HepG2 (cell line): Measurements from ENCODE around the gene FNDC3B. TPM values are rescaled to one million over a fixed set of nuclear protein-coding genes. Genes with fewer than 3 reads are reported as not detected.

Source experiments
- ASH2L ChIP-seq: fragments of 300-600, 200-600 bp; sonication (generic); IDR thresholded peaks from 2 replicates; pipeline ENCODE4 v1.7.0; 2017; ENCODE audit warnings: low read depth, mild to moderate bottlenecking, moderate library complexity, mixed read lengths, low read length; ENCODE audit not compliant: insufficient read length
- BORCS8-MEF2B ChIP-seq: sonication (generic); formaldehyde crosslinking; IDR thresholded peaks from 2 replicates; pipeline ENCODE4 v1.8.0; 2022; ENCODE audit warnings: mild to moderate bottlenecking, missing genetic modification reagents
- HNF4G ChIP-seq, 2 experiments: sonication (generic) in 1 of 2; formaldehyde crosslinking in 1 of 2; IDR thresholded peaks; 2 replicates each; pipeline versions ENCODE4 v1.4.0 to v1.6.1; 2011 to 2020; ENCODE audit warnings: borderline replicate concordance in 2 of 2, low read depth in 2 of 2, mild to moderate bottlenecking in 2 of 2, low read length in 1 of 2, missing genetic modification reagents in 1 of 2, moderate library complexity in 1 of 2
- SCMH1 ChIP-seq: sonication (generic); formaldehyde crosslinking; IDR thresholded peaks from 2 replicates; pipeline ENCODE4 v1.9.0; 2021; ENCODE audit warnings: missing genetic modification reagents, mild to moderate bottlenecking, borderline replicate concordance
- SUZ12 ChIP-seq: fragments of 150-350 bp; IDR thresholded peaks from 2 replicates; pipeline ENCODE4 v1.6.1; 2014; ENCODE audit warnings: low read depth, low read length
- ZNF616 ChIP-seq: sonication (generic); formaldehyde crosslinking; IDR thresholded peaks from 2 replicates; pipeline ENCODE4 v1.5.0; 2020; ENCODE audit warnings: low read depth, mild to moderate bottlenecking, missing genetic modification reagents
- ZNF720 ChIP-seq: sonication (generic); formaldehyde crosslinking; IDR thresholded peaks from 2 replicates; pipeline ENCODE4 v1.4.0; 2020; ENCODE audit warnings: missing genetic modification reagents
- polyA plus RNA-seq, 8 experiments: library from polyadenylated mRNA; depleted of rRNA in 3 of 8; stranded (reverse) in 7 of 8; unstranded in 1 of 8; fragments of >200 nt; fragmentation: Illumina TruSeq in 4 of 8; extraction: Trizol in 4 of 8; gene quantifications; 2 replicates each; pipeline versions ENCODE4 v1.2.1 to v1.2.3, GENCODE V29; 2011 to 2016; ENCODE audit warnings: low read depth in 4 of 8, missing spikeins in 1 of 8, mixed read lengths in 1 of 8; ENCODE audit not compliant: insufficient read depth in 1 of 8
- total RNA-seq, 5 experiments: library from RNA; depleted of rRNA; stranded (reverse); fragments of >200 nt; fragmentation: Illumina TruSeq; extraction: Trizol; gene quantifications; 2 replicates each; pipeline ENCODE4 v1.2.3, GENCODE V29; 2016; ENCODE audit warnings: low read depth in 1 of 5
- TF ChIP-seq, protein P1 (sequence below): sonication (generic); formaldehyde crosslinking; IDR thresholded peaks from 2 replicates; pipeline ENCODE4 v1.4.0; 2020; ENCODE audit warnings: low read depth, missing genetic modification reagents
- TF ChIP-seq, protein P2 (sequence below): sonication (generic); formaldehyde crosslinking; IDR thresholded peaks from 2 replicates; pipeline ENCODE4 v1.4.0; 2020; ENCODE audit warnings: mild to moderate bottlenecking, missing genetic modification reagents
- TF ChIP-seq, protein P3 (sequence below): sonication (generic); formaldehyde crosslinking; IDR thresholded peaks from 2 replicates; pipeline ENCODE4 v1.5.1; 2020; ENCODE audit warnings: mild to moderate bottlenecking, missing genetic modification reagents, moderate library complexity
- TF ChIP-seq, protein P4 (sequence below): IDR thresholded peaks from 2 replicates; pipeline ENCODE4 v1.4.0; 2020; ENCODE audit warnings: mild to moderate bottlenecking, missing genetic modification reagents

The FNDC3B gene
- total and polyA plus RNA-seq, 2 of the 13 experiments (the other 11 are each of a cell fraction or from before 2014, with no cell fraction given): 74.8 to 103 TPM

DNA sequence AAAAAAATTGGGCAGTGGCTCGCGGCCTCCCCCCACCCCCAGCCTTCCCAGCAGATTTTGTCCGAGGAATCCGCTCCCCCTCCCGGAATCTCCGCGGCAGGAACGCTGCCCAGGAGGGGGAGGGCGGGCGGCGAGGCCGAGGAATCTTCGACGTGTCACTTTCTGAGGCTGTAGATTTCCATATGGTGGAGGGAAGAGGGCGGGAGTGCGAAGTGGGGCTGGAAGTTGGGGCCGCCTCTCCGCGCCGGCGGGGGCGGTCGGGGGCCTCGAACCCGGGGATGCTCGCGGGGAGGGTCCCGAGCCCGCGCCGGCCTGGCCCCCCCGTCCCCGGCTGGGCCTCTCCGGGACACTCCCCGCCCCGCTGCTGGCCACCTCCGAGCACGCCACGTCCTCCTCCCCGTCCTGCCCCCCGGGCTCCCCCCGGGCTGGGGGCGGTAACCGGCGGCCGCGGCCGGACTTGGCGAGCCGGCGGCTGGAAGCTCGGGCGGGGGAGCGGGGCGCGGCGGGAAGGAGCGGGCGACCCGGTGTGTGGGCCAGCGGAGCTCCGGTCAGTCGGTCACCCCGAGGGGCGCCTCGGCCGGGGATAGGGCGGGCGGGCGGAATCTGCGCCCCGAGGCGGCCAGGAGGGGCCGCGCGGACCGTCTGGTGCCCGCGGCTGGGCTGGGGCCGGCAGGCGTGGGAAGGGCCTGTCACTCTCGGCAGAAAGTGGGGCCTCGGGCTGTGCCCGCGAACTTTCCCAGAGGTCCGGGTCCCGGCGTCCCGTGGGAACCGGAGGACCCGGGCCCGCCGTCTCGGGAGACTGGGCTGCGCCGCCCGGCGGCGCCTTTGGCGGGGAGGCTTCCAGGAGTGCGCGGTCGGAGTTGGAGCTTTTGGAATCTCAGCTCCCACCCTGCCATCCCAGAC is 951 bp downstream of the FNDC3B start (continued):
- peak; percentile 52; the same call in 1 of the 2 replicates for TF ChIP-seq BORCS8-MEF2B (CRISPR knock-in tag)
- no peak for TF ChIP-seq ZNF720 (CRISPR knock-in tag)
- TF ChIP-seq ZNF616 (CRISPR knock-in tag): peak; percentile 31; the same call in 1 of the 2 replicates
- TF ChIP-seq, protein P1, sequence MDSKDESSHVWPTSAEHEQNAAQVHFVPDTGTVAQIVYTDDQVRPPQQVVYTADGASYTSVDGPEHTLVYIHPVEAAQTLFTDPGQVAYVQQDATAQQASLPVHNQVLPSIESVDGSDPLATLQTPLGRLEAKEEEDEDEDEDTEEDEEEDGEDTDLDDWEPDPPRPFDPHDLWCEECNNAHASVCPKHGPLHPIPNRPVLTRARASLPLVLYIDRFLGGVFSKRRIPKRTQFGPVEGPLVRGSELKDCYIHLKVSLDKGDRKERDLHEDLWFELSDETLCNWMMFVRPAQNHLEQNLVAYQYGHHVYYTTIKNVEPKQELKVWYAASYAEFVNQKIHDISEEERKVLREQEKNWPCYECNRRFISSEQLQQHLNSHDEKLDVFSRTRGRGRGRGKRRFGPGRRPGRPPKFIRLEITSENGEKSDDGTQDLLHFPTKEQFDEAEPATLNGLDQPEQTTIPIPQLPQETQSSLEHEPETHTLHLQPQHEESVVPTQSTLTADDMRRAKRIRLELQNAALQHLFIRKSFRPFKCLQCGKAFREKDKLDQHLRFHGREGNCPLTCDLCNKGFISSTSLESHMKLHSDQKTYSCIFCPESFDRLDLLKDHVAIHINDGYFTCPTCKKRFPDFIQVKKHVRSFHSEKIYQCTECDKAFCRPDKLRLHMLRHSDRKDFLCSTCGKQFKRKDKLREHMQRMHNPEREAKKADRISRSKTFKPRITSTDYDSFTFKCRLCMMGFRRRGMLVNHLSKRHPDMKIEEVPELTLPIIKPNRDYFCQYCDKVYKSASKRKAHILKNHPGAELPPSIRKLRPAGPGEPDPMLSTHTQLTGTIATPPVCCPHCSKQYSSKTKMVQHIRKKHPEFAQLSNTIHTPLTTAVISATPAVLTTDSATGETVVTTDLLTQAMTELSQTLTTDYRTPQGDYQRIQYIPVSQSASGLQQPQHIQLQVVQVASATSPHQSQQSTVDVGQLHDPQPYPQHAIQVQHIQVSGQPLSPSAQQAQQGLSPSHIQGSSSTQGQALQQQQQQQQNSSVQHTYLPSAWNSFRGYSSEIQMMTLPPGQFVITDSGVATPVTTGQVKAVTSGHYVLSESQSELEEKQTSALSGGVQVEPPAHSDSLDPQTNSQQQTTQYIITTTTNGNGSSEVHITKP: no peak
- TF ChIP-seq SCMH1 (CRISPR knock-in tag): no peak
- peak; percentile 58 for TF ChIP-seq ASH2L
- TF ChIP-seq, protein P2, sequence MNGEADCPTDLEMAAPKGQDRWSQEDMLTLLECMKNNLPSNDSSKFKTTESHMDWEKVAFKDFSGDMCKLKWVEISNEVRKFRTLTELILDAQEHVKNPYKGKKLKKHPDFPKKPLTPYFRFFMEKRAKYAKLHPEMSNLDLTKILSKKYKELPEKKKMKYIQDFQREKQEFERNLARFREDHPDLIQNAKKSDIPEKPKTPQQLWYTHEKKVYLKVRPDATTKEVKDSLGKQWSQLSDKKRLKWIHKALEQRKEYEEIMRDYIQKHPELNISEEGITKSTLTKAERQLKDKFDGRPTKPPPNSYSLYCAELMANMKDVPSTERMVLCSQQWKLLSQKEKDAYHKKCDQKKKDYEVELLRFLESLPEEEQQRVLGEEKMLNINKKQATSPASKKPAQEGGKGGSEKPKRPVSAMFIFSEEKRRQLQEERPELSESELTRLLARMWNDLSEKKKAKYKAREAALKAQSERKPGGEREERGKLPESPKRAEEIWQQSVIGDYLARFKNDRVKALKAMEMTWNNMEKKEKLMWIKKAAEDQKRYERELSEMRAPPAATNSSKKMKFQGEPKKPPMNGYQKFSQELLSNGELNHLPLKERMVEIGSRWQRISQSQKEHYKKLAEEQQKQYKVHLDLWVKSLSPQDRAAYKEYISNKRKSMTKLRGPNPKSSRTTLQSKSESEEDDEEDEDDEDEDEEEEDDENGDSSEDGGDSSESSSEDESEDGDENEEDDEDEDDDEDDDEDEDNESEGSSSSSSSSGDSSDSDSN (CRISPR knock-in tag): peak; percentile 60; the same call in 1 of the 2 replicates
- TF ChIP-seq SUZ12: no peak
- TF ChIP-seq, protein P3, sequence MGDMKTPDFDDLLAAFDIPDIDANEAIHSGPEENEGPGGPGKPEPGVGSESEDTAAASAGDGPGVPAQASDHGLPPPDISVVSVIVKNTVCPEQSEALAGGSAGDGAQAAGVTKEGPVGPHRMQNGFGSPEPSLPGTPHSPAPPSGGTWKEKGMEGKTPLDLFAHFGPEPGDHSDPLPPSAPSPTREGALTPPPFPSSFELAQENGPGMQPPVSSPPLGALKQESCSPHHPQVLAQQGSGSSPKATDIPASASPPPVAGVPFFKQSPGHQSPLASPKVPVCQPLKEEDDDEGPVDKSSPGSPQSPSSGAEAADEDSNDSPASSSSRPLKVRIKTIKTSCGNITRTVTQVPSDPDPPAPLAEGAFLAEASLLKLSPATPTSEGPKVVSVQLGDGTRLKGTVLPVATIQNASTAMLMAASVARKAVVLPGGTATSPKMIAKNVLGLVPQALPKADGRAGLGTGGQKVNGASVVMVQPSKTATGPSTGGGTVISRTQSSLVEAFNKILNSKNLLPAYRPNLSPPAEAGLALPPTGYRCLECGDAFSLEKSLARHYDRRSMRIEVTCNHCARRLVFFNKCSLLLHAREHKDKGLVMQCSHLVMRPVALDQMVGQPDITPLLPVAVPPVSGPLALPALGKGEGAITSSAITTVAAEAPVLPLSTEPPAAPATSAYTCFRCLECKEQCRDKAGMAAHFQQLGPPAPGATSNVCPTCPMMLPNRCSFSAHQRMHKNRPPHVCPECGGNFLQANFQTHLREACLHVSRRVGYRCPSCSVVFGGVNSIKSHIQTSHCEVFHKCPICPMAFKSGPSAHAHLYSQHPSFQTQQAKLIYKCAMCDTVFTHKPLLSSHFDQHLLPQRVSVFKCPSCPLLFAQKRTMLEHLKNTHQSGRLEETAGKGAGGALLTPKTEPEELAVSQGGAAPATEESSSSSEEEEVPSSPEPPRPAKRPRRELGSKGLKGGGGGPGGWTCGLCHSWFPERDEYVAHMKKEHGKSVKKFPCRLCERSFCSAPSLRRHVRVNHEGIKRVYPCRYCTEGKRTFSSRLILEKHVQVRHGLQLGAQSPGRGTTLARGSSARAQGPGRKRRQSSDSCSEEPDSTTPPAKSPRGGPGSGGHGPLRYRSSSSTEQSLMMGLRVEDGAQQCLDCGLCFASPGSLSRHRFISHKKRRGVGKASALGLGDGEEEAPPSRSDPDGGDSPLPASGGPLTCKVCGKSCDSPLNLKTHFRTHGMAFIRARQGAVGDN: peak; percentile 82
- TF ChIP-seq, protein P4, sequence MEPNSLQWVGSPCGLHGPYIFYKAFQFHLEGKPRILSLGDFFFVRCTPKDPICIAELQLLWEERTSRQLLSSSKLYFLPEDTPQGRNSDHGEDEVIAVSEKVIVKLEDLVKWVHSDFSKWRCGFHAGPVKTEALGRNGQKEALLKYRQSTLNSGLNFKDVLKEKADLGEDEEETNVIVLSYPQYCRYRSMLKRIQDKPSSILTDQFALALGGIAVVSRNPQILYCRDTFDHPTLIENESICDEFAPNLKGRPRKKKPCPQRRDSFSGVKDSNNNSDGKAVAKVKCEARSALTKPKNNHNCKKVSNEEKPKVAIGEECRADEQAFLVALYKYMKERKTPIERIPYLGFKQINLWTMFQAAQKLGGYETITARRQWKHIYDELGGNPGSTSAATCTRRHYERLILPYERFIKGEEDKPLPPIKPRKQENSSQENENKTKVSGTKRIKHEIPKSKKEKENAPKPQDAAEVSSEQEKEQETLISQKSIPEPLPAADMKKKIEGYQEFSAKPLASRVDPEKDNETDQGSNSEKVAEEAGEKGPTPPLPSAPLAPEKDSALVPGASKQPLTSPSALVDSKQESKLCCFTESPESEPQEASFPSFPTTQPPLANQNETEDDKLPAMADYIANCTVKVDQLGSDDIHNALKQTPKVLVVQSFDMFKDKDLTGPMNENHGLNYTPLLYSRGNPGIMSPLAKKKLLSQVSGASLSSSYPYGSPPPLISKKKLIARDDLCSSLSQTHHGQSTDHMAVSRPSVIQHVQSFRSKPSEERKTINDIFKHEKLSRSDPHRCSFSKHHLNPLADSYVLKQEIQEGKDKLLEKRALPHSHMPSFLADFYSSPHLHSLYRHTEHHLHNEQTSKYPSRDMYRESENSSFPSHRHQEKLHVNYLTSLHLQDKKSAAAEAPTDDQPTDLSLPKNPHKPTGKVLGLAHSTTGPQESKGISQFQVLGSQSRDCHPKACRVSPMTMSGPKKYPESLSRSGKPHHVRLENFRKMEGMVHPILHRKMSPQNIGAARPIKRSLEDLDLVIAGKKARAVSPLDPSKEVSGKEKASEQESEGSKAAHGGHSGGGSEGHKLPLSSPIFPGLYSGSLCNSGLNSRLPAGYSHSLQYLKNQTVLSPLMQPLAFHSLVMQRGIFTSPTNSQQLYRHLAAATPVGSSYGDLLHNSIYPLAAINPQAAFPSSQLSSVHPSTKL: peak; percentile 57
- TF ChIP-seq HNF4G (IDR thresholded peaks at IDR 0.05; ENCODE audit: borderline replicate concordance, low read depth, low read length): peak; percentile 24; the same call in 1 of the 2 replicates
- no peak for TF ChIP-seq HNF4G (CRISPR knock-in tag; IDR thresholded peaks at IDR 0.05; ENCODE audit: borderline replicate concordance, low read depth)
